ENCODE data around the gene CLMN.

CLMN gene

DNA sequence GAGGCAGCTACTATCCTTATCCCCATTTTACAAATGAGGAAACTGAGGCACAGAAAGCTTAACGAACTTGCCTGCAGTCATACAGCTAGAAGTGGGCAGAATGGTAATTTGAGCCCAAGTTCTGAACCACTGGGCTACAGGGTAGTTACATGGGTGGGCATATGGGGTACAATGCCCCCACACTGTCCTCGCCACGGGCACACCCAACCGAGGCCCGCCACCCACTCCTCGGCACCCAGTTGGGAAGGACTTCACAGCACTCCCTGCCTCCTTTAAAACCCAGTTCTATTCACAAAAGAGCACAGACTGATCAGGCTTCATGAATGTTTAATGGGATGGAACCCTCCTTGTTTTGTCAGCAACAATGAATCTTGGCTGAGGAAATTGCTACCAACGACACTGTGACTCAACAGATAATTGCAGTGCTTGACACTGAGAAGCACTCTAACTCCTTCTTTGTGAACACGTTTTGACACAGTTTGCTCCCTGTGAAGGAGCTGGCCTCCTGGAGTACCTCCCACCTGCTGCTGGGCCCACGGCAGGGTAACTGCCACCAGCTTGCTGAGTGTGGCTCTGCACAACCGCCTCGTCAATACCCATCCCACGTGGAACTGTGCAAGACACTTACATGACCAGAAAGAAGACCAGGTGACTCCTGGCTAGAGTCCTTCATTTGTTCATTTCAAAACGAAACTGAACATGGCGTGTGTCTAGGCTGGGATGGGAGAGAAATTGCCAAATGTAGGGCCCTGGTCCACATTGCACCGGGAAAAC, 63.5 kb downstream of the CLMN start:
- Histone ChIP-seq H2AFZ (ENCODE audit: low read length) (no peak overlapping the region), H3K27me3 (ENCODE audit: insufficient read depth, low read length) (no peaks in the 10 kb centered on the region), H3K9me2 (ENCODE audit: low read depth, low read length) (no peaks in the 10 kb centered on the region), H4K20me1 (ENCODE audit: insufficient read depth, low read length) (no peaks in the 10 kb centered on the region), H3K4me1 (ENCODE audit: insufficient read depth, low read length, severe bottlenecking) (no peaks in the 10 kb centered on the region), H3K36me3 (ENCODE audit: insufficient read depth, low read length) (no peaks in the 10 kb centered on the region), H3K9ac (ENCODE audit: low read length) (no peak overlapping the region), H3K27ac (ENCODE audit: low read depth, low read length, poor library complexity, severe bottlenecking) (no peak overlapping the region), H3K9me3 (ENCODE audit: low read length) (no peaks in the 10 kb centered on the region), H3K4me3 (ENCODE audit: low read depth, low read length, poor library complexity, severe bottlenecking) (no peak overlapping the region), H3K79me2 (ENCODE audit: insufficient read depth, low read length) (no peaks in the 10 kb centered on the region), H3K4me2 (ENCODE audit: low read length) (no peak overlapping the region), H3F3A (ENCODE audit: insufficient read depth, low read length) (no peaks in the 10 kb centered on the region)
- TF ChIP-seq EZH2 (IDR thresholded peaks at IDR 0.05; ENCODE audit: borderline replicate concordance, low read length): no peak
- TF ChIP-seq, protein P1, sequence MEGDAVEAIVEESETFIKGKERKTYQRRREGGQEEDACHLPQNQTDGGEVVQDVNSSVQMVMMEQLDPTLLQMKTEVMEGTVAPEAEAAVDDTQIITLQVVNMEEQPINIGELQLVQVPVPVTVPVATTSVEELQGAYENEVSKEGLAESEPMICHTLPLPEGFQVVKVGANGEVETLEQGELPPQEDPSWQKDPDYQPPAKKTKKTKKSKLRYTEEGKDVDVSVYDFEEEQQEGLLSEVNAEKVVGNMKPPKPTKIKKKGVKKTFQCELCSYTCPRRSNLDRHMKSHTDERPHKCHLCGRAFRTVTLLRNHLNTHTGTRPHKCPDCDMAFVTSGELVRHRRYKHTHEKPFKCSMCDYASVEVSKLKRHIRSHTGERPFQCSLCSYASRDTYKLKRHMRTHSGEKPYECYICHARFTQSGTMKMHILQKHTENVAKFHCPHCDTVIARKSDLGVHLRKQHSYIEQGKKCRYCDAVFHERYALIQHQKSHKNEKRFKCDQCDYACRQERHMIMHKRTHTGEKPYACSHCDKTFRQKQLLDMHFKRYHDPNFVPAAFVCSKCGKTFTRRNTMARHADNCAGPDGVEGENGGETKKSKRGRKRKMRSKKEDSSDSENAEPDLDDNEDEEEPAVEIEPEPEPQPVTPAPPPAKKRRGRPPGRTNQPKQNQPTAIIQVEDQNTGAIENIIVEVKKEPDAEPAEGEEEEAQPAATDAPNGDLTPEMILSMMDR (IDR thresholded peaks at IDR 0.05; ENCODE audit: low read length): no peak

DNA sequence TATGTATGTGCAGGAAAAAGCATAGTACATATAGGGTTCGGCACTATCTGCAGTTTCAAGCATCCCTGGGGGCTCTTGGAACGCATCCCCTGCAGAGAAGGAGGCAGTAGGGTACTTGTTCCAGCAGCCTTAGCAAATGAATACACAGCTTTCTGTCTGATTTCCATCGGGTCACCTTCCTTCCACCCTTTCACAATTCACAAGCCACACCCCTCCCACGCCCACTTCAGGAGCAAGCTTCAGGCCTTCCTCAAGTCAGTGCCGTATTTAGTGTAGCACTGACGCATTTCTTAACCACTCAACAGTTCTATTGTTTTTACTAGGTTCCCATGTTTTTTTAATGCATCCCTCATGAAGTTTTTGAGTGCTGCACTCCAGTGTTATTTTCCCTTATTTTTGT, 64.2 kb downstream of the CLMN start:
- Histone ChIP-seq H3K79me2 (ENCODE audit: insufficient read depth, low read length) (no peaks in the 10 kb centered on the region), H3K9me2 (ENCODE audit: low read depth, low read length) (no peaks in the 10 kb centered on the region), H3K27me3 (ENCODE audit: insufficient read depth, low read length) (no peaks in the 10 kb centered on the region), H3K4me2 (ENCODE audit: low read length) (no peak overlapping the region), H3K36me3 (ENCODE audit: insufficient read depth, low read length) (no peaks in the 10 kb centered on the region), H4K20me1 (ENCODE audit: insufficient read depth, low read length) (no peaks in the 10 kb centered on the region), H3K4me1 (ENCODE audit: insufficient read depth, low read length, severe bottlenecking) (no peaks in the 10 kb centered on the region), H3K4me3 (ENCODE audit: low read depth, low read length, poor library complexity, severe bottlenecking) (no peak overlapping the region), H3K27ac (ENCODE audit: low read depth, low read length, poor library complexity, severe bottlenecking) (no peak overlapping the region), H3F3A (ENCODE audit: insufficient read depth, low read length) (no peaks in the 10 kb centered on the region), H3K9me3 (ENCODE audit: low read length) (no peaks in the 10 kb centered on the region), H2AFZ (ENCODE audit: low read length) (no peak overlapping the region), H3K9ac (ENCODE audit: low read length) (no peak overlapping the region)
- no peak for TF ChIP-seq EZH2 (IDR thresholded peaks at IDR 0.05; ENCODE audit: borderline replicate concordance, low read length)
- TF ChIP-seq, protein P1 (IDR thresholded peaks at IDR 0.05; ENCODE audit: low read length): no peak

DNA sequence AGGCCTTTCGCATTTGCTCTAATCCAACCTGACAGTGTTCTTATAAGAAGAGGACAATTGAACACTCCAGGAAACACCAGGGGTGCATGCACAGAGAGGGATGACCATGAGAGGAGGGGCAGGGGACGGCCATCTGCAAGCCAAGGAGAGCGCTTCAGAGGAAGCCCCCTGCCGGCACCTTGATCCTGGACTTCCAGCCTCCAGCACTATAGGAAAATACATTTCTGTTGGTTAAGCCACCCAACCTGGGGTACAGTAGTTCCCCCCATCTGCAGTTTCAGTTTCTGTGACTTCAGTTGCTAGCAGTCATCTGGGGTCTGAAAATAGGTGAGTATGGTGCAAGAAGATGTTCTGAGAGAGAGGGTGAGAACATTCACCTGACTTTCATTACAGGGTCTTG, 64.7 kb downstream of the CLMN start:
- Histone ChIP-seq H3K9me3 (ENCODE audit: low read length) (no peaks in the 10 kb centered on the region), H2AFZ (ENCODE audit: low read length) (no peak overlapping the region), H3F3A (ENCODE audit: insufficient read depth, low read length) (no peaks in the 10 kb centered on the region), H3K4me3 (ENCODE audit: low read depth, low read length, poor library complexity, severe bottlenecking) (no peak overlapping the region), H3K4me2 (ENCODE audit: low read length) (no peak overlapping the region), H3K27ac (ENCODE audit: low read depth, low read length, poor library complexity, severe bottlenecking) (no peak overlapping the region), H3K4me1 (ENCODE audit: insufficient read depth, low read length, severe bottlenecking) (no peaks in the 10 kb centered on the region), H4K20me1 (ENCODE audit: insufficient read depth, low read length) (no peaks in the 10 kb centered on the region), H3K9ac (ENCODE audit: low read length) (no peak overlapping the region), H3K9me2 (ENCODE audit: low read depth, low read length) (no peaks in the 10 kb centered on the region), H3K79me2 (ENCODE audit: insufficient read depth, low read length) (no peaks in the 10 kb centered on the region), H3K36me3 (ENCODE audit: insufficient read depth, low read length) (no peaks in the 10 kb centered on the region), H3K27me3 (ENCODE audit: insufficient read depth, low read length) (no peaks in the 10 kb centered on the region)
- TF ChIP-seq, protein P1 (IDR thresholded peaks at IDR 0.05; ENCODE audit: low read length): no peak
- no peak for TF ChIP-seq EZH2 (IDR thresholded peaks at IDR 0.05; ENCODE audit: borderline replicate concordance, low read length)
